Activated CD4-positive, alpha-beta T cell treated with anti-CD3 and anti-CD28 coated beads for 48 hours (primary cell): ENCODE data around the gene THEM4.
"Not testable (repeated sequence)": the region's sequence is repeated elsewhere in the genome, so short reads cannot be mapped to it uniquely, and the experiment has no call there.

Source experiments
- DNase-seq: peaks from one replicate; pipeline ENCODE4 v3.0.0-alpha.2; 2020

Gene THEM4

DNA sequence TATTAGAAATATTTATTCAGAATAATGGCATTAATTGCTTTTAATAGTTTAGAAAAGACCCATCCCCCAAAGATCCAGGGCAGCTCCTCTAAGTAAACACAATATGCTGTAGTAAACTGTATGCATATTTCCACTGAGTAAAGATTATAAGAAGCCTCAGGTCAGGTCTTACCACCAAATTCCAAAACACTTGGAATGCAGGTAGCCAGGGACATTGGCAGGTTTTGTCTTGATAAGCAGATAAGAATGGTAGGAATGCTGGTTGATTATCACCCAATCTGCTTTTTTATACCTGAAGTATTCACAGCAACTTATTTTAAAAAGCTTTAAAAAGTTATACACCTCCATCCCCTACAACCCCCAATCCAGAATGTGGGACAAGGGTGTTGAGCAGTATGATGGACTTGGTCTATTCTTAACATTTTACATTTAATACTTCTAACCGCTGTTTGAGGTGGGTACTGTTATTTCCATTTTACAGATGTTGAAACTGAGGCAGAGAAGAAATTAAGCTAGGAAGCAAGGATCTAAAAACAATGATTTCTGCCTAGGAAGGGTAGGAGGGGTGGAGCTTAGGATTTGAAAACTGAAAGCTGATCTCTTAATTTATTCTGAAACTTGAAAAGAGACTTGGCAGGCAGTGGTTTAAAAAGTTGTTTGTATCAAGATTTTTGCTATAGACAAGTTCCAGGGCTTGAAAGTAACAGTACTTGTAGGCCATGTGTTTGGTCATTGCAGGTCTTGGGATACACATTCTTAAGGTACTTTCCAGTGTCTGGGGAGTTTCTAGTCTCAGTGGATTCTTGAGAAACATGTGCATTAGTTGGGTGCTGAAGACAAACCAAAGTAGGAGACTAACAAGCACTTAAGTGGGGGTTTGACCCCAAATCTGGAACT lies 15.6 kb upstream of the THEM4 start:
- no peak for DNase-seq

DNA sequence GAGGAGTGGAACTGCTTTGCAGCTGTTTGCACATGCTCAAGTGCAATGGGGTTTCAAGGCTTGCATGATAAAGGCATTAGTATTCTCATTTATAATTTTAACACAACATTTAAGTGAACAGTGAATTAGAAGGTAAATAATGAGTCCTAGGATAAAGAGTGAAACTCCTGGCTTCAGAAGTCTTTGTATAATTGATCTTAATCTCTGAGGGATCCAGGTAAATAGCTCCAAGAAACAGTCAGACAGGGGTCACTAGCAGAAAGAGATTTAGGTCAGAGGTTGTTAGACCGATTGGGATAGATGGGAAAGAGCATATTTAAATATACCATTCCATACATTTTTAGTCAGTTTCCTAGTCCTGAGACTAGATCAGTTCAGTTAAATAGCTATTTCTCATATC lies 14.1 kb upstream of the THEM4 start:
- DNase-seq: no peak

DNA sequence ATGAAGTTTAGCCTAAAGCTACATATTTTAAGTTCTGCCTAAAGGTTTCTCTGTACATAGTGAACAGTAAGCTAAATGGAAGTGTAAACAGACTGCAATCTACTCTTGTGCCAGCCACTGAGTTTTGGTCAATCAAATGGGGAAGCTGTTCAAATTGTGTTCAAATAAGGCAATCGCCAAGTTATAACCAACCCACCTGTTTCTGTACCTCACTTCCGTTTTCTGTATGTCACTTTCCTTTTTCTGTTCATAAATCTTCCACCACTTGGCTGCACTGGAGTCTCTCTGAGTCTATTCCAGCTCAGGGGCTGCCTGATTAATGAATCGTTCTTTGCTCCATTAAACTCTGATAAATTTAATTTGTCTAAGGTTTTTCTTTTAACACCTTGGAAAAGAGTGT lies 10.8 kb upstream of the THEM4 start:
- no peak for DNase-seq

DNA sequence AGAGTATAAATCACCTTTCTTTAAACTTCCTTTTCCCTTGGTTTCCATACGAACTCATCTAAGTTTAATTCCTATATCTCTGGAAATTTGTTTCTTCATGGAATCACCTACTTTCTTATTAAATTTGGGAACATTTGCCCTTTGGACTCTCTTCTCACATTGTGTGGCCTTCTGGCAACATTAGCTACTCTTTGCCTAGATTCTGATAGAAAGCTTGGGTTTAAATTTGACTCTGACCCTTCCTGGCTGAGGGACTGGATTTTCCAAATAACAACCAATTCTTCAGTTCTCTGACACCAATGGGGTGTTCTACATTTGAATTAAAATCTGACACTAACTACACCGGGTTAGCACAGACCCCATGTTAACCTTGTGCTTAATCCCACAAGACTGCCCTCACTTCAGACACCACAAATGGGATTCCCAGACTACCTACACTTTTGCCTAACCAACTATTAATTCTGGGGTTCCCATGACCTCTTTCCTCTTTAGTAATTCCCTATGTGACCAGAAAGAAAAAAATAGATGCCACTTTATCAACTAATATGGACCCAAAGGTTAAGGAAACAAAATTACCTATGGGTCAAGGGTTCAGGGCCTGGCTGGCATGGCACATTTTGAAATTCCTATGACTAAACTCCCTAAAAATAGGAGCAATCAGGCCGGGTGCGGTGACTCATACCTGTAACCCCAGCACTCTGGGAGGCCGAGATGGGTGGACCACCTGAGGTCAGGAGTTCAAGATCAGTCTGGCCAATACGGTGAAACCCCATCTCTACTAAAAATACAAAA lies 9.7 kb upstream of the THEM4 start:
- no peak for DNase-seq

DNA sequence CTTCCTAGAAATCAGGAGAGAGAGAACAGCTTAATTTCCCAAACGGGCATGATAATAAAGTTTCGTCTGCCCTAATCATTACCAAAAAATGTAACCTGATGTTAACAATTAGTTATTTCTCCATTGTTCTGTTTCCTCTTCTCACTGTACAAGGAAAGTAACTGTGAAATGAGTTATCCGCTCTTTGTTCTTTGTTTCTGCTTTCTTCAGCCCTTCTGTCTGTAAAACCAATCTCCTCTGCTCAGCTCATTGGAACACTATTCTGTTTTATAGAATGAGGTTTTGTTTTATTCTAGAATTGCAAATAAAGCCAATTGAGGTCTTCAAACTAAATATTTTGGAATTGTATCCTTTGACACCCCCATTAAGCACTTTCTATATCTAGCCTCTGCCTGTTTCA lies 8.8 kb upstream of the THEM4 start:
- no peak for DNase-seq

DNA sequence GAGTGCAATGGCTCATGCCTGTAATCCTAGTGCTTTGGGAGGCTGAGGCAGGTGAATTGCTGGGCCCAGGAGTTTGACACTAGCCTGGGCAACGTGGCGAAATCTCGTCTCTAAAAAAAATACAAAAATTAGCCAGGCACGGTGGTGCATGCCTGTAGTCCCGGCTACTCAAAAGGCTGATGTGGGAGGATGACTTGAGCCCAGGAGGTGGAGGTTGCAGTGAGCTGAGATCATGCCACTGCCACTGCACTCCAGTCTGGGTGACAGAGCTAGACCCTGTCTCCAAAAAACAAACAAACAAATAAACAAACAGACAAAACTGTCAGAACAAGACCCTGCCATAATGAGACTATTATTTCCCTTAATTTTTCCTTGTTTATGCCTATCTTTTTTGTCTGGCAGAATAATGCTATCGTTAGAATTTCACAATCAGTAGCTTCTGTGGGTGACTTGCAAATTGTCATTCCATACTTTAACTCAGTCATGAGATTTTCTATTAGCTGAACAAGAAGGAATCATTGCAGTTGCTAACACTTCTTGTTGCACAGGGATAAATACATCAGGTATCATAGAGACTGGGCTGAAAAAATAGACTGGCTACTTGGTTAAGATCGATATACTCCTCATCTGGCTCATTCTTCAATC lies 7.5 kb upstream of the THEM4 start:
- no peak for DNase-seq

DNA sequence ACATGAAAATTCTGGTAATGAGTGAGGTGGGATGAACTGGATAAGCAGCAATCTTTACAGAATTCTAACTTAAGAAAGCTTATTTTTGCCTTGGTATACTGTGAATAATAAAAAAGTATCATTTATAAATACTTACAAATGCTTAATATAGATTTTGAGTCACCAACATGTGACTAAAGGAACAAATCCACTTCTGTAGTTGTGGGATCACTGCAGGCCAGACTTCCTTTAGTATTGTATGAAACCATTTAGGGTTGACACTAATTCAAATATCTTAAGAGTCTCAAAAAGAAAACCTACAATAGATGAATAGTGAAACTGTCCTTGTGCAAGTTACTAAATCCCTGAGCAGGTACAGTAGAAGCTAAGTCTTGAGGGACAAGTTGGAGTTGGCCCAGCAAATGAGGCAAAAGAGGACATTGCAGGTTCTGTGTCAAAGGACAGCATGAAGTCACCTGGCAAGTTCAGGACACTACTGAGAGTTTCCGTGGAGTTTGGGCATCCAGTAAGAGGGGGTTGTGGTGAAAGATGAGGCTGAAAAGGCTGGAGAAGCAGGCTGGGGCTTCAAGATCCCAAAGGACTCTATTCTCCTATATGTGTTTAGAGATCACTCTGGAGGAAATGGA lies 5.9 kb upstream of the THEM4 start:
- DNase-seq: no peak

DNA sequence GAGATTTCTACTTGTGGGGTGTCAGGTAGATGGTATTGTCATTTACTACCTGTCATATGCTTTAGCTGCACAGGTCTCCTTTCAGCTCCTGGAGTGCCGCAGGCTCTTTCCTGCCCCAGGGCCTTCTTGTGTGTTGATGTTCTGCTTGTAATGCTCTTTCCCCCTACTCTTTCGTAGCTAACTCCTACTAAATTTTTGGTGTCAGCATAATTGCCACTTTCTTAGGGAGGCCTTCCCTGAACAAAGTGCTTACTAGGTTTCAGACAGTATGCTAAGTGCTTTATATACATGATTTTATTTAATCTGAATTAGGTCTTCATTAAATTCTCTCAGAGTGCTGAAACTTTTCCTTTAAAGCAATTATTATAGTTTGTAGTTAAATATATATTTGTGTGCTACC lies 4.8 kb upstream of the THEM4 start:
- no peak for DNase-seq

DNA sequence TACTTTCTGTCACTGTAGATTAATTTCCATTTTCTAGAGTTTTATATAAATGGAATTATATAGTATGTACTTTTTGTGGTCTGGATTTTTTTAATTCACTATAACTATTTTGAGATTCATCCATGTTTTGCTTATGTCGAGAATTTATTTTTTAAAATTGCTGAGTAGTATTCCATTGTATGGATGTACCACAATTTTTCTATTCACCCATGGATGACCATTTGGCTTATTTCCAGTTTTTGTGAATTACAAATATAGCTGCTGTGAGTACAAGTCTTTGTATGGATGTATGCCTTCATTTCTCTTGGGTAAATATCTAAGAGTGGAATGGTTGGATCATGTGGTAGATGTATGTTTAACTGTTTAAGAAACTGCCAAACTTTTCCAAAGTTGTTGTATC lies 3.7 kb upstream of the THEM4 start:
- no peak for DNase-seq

DNA sequence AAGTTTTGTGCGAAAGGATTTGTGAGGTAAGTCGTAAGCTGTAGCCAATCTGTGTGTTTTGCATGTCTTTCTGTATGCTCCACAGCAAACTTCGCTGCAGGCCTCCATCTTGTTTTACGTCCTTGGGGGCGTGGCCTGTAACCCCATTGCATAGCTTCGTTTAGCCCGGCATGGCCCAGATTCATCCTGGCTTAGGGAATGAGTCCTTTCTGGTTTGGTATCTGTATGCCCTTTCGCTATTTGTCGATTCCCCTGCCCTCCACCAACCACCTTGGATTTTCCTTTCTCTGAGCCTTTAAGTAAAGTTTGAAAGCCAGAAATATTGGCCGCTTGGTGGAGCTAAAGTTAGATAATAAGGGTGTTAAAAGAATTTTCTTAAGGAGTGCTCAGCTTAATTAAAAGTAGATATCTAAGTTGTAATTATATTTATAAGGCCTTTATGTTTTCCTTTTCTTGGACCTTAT lies 1.1 kb downstream of the THEM4 start:
- peak; percentile 43 for DNase-seq

DNA sequence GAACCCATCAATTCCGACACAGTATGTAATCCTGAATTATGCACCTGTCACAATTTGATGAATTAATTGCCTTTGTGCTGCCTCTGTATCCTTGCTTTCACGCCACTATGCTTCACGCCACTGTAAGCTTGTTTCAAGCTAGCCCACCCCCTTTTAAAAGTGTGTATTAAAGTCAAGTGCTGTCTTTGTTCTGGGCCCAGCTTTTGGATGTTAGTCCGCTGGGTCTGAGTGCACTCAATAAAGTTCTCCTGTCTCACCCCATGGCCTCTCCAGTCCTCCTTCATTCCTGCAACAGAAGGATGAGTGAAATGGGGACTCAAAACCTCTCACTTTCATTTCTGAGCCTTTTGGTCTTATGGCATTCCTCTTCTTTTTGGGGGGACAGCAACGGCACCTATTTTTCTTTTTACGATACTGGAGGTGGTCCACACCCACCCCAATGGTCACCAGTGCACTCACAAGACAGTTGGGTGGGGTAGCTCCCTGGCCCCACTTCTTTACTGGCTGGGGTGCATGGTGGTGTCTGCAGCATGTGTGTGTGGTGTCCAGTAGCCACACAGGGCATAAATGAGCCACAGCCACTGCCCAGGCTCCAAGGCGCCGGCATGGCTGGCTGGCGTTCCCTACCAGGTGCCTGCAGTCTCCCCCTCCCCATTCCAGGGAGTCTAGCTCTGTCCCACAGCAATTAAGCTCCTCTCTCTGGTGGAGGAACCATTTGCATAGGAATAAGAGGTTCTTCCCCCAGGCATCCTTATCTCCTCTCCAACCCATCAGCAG lies 1.8 kb downstream of the THEM4 start:
- DNase-seq: peak; percentile 35

DNA sequence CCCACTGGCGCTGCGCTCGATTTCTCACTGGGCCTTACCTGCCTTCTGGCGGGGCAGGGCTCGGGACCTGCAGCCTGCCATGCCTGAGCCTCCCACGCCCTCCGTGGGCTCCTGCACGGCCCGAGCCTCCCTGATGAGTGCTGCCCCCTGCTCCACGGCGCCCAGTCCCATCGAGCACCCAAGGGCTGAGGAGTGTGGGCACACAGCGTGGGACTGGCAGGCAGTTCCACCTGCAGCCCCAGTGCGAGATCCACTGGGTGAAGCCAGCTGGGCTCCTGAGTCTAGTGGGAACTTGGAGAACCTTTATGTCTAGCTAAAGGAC lies 3.0 kb downstream of the THEM4 start:
- not testable (repeated sequence) for DNase-seq

DNA sequence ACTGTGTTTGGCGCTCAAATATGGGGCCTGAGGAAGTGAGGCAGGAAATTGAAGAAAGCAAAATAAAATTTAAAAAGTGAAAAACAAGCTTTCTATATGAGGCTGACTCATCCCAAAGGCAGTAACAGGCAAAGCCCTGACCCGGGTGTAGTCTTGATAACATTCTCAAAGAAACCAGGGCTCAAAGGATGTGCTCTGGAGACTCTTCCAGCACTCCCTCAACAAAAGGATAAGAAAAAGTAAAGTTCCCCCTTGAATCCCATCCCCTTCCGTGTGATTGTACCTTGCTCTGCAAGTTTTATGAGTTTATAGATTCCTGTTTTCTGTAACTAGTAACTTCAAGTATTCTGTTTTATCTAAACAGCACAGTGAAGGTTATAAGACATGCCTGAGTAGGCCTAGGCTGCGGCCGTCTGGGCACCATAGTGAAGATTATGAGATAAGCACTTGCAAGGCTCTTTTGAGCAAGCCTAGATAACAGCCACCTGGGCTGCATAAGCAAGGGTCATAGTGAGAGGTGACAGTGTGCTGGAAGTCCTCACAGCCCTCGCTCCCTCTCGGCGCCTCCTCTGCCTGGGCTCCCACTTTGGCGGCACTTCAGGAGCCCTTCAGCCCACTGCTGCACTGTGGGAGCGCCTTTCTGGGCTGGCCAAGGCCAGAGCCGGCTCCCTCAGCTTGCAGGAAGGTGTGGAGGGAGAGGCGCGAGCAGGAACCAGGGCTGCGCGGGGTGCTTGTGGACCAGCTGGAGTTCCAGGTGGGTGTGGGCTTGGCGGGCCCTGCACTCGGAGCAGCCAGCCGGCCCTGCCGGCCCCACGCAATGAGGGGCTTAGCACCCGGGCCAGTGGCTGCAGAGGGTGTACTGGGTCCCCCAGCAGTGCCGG lies 3.6 kb downstream of the THEM4 start:
- peak; percentile 39 for DNase-seq

DNA sequence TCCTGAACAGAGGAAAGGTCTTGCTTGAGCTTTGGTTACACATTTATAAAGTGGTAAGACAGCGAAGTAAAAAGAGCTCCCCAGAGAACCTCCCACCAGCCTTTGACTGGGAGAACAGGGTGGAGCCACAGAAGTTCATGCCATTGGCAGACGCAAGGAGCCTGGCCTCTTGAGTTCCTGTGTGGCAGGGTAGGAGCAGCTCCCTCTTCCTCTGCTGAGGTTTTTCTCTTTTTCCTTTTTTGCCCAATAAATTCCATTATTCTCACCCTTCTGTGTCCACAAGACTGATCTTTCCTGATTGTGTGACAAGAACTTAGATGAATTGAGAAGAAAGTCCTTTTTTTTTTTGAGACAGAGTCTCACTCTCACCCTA lies 4.3 kb downstream of the THEM4 start:
- peak; percentile 79 for DNase-seq

DNA sequence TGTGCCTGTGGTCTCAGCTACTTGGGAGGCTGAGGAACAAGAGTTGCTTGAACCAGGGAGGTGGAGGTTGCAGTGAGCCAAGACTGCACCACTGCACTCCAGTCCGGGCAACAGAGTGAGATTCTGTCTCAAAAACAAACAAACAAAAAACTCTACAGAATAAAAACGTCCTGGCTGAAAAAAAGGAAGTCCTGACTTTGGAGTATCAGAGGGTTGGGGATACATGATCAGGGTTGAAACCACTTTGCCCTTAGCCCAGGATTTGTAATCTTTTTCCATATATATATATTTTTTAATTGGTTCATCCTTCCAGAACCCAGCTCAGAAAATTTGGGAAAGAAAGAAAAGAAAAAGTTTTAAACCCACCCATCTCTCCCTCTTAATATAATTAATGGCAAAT lies 6.5 kb downstream of the THEM4 start:
- no peak for DNase-seq

DNA sequence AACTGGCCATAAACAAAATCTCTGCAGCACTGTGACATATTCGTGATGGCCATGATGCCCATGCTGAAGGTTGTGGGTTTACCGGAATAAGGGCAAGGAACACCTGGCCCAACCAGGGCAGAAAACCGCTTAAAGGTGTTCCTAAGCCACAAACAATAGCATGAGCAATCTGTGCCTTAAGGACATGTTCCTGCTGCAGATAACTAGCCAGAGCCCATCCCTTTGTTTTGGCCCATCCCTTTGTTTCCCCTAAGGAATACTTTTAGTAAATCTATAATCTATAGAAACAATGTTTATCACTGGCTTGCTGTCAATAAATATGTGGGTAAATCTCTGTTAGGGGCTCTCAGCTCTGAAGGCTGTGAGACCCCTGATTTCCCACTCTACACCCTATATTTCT lies 8.5 kb downstream of the THEM4 start:
- DNase-seq: not testable (repeated sequence)

DNA sequence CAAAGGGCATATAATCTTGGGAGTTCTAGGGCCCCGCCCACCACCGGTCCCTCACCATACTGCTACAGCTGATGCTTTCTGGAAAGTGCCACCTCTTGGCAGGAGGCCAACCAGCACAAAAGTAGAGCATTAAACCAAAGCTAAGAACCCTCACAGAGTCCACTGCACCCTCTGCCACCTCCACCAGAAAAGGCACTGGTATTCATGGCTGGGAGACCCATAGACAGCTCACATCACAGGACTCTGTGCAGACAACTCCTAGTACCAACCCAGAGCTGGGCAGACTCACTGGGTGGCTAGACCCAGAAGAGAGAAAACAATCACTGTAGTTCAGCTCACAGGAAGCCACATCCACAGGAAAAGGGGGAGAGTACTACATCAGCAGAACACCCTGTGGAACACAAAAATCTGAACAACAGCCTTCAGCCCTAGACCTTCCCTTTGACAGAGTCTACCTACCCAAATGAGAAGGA lies 10.8 kb downstream of the THEM4 start:
- DNase-seq: peak; percentile 49

DNA sequence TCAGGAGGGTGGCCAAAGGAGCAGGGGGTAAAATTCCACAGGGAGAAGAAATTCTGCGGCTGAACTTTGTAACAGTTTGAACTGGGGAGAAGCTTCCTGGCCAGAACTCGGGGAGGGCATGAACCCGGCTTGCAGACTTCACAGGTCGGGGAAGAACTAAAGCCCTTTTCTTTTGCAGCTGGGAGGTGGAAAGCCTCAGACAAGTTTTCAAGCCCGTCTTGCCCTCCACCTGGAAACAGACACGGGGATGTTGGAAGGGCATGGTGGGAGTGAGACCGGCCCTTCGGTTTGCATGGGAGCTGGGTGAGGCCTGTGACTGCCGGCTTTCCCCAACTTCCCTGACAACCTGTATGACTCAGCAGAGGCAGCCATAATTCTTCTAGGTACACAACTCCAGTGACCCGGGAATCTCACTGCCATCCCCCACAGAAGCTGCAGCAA lies 11.3 kb downstream of the THEM4 start:
- no peak for DNase-seq

DNA sequence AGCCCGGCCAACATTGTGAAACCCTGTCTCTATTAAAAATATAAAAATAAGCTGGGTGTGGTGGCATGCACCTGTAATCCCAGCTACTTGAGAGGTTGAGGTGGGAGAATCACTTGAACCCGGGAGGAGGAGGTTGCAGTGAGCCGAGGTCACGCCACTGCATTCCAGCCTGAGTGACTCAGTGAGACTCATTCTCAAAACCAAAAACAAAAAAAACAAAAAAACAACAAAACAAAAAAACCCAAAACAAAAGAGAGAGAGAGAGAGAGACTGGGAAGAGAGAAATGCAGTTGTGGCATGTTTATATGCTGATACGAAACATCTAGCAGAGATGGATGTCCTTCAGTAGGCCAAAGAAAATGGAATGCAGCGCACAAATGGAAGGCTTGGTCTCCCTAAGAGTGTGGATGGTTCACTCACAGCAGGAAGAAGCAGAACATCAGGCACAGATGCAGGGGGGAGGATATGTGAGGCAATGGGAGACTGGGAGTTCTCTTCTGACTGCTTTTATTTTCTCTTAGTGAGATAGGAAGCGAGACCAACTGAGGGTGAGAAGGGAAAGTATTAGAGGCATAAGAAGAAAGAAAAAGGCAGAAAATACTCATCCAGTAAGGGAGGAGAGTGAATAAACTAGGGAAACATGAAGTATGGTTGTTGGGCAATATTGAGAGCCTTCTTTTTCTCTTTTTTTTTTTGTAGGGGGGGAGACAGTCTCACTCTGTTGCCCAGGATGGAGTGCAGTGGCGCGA lies 16.0 kb downstream of the THEM4 start:
- no peak for DNase-seq

DNA sequence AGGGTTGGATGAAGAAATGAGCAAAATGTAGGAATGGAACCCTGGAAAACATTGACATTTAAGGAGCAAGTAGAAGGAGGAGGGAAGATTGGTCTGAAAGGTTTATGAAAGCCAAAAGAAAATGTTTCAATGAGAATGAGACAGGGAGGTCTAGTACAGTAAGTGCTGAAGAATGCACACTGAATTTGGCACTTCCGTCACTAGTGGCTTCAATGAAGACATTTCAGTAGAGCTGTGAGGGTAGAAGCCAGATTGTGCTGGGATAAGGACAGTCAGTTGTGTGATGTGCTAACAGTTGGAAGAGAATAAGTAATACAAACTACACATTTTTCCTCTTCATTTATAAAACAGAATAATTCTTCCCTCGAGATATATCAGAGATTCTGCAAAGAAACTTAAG lies 17.1 kb downstream of the THEM4 start:
- DNase-seq: no peak

DNA sequence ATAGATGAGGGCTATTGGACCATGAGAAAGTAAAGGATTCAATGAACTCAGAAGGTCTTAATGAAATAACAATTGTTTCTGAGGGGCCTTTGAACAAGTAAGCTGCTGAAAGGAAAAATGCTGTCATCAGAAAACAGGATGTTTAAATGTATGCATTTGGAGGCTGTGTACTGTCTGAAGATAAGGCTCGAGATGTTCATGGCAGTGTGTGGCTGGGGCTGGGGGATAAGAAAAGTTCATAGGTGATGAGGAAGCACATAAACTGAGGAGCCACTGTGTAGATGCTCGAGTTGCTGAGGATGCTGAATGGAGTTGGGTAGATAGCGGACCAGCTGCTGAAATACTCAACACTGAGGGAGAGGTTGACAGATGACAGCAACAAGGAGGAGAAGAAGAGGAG lies 17.8 kb downstream of the THEM4 start:
- DNase-seq: no peak
